B cell (primary cell): Measurements from ENCODE around the gene KIF21B. TPM values are rescaled to one million over a fixed set of nuclear protein-coding genes. Genes with fewer than 3 reads are reported as not detected.

Experiments used
- ATAC-seq: fragments of 200-7000 bp; cut with Tn5 transposase; one replicate; pipeline ENCODE4 v1.10.0; 2021; ENCODE audit warnings: low read depth, mild to moderate bottlenecking, moderate number of reproducible peaks, moderate library complexity
- CTCF ChIA-PET: fragments of 350-600 bp; sonication (Branson Sonifier 250); formaldehyde crosslinking; loops from one replicate; lab custom pipeline; 2021; ENCODE audit warnings: antibody characterized with exemption, inconsistent platforms; lab: Charles Lee
- POLR2A ChIA-PET: fragments of 350-600 bp; sonication (Branson Sonifier 250); formaldehyde crosslinking; loops from one replicate; lab custom pipeline; 2021; ENCODE audit warnings: antibody characterized with exemption; lab: Charles Lee
- DNase-seq: peaks from one replicate; pipeline ENCODE4 v3.0.0; 2013
- H2AFZ ChIP-seq: 2 replicates; pipeline ENCODE4 v1.6.1; 2012; ENCODE audit warnings: mild to moderate bottlenecking, low read depth, low read length; ENCODE audit not compliant: insufficient read depth, poor library complexity, severe bottlenecking
- H3K27ac ChIP-seq, 2 donors: 1 replicate in 1 of 2; 2 replicates in 1 of 2; pipeline ENCODE4 v1.5.1; 2012 to 2013; ENCODE audit warnings: low read length in 2 of 2, mild to moderate bottlenecking in 2 of 2, moderate library complexity in 1 of 2
- H3K27me3 ChIP-seq, 4 experiments: fragments of 200-600 bp in 1 of 4; sonication (generic) in 1 of 4; replicated peaks in 1 of 4; 1 replicate in 2 of 4; 2 replicates in 2 of 4; pipeline versions ENCODE4 v1.6.1 to v1.7.0; 2013 to 2016; ENCODE audit warnings: low read length in 3 of 4, mild to moderate bottlenecking in 2 of 4, mixed read lengths in 1 of 4, moderate library complexity in 1 of 4; ENCODE audit not compliant: insufficient read depth in 4 of 4, control insufficient read depth in 3 of 4; ENCODE audit errors: control extremely low read depth in 1 of 4
- H3K36me3 ChIP-seq, 2 experiments: replicated peaks in 1 of 2; 1 replicate in 1 of 2; 2 replicates in 1 of 2; pipeline versions ENCODE4 v1.6.1 to v1.7.1; 2013; ENCODE audit warnings: low read length in 1 of 2; ENCODE audit not compliant: insufficient read depth in 2 of 2, control insufficient read depth in 1 of 2; ENCODE audit errors: control extremely low read depth in 1 of 2, extremely low read depth in 1 of 2
- H3K4me1 ChIP-seq, 2 donors: fragments of 200-600 bp in 1 of 2; sonication (generic) in 1 of 2; 1 replicate in 1 of 2; 2 replicates in 1 of 2; pipeline versions ENCODE4 v1.5.1 to v1.6.1; 2013 to 2017; ENCODE audit warnings: low read length in 2 of 2; ENCODE audit not compliant: control insufficient read depth in 2 of 2, insufficient read depth in 2 of 2
- H3K4me2 ChIP-seq: replicated peaks from 2 replicates; pipeline ENCODE3; 2012; ENCODE audit warnings: mild to moderate bottlenecking, low read depth, low read length; ENCODE audit not compliant: poor library complexity, severe bottlenecking
- H3K4me3 ChIP-seq, 5 experiments: fragments of 200-600 bp in 1 of 5; sonication (generic) in 1 of 5; 1 replicate in 3 of 5; 2 replicates in 2 of 5; pipeline versions ENCODE4 v1.5.1 to v1.7.0; 2011 to 2016; ENCODE audit warnings: low read length in 4 of 5, mild to moderate bottlenecking in 4 of 5, low read depth in 2 of 5, control low read depth in 1 of 5, moderate library complexity in 1 of 5; ENCODE audit not compliant: insufficient read depth in 1 of 5; ENCODE audit errors: control extremely low read depth in 1 of 5, extremely low read depth in 1 of 5
- H3K79me2 ChIP-seq: fragments of 200-600 bp; sonication (generic); one replicate; pipeline ENCODE4 v1.6.0; 2016; ENCODE audit warnings: low read length; ENCODE audit not compliant: control insufficient read depth, insufficient read depth
- H3K9ac ChIP-seq: fragments of 200-600 bp; sonication (generic); 2 replicates; pipeline ENCODE4 v1.6.1; 2017; ENCODE audit warnings: mild to moderate bottlenecking, low read length, moderate library complexity
- H3K9me3 ChIP-seq, 3 donors: one replicate each; pipeline versions ENCODE4 v1.6.1 to v1.7.1; 2013; ENCODE audit warnings: low read length in 2 of 3; ENCODE audit not compliant: control insufficient read depth in 2 of 3, insufficient read depth in 1 of 3; ENCODE audit errors: control extremely low read depth in 1 of 3
- H4K20me1 ChIP-seq: 2 replicates; pipeline ENCODE4 v1.6.0; 2012; ENCODE audit warnings: mild to moderate bottlenecking, low read length; ENCODE audit not compliant: insufficient read depth, control insufficient read depth, poor library complexity, severe bottlenecking
- H3K27ac Mint-ChIP-seq: one replicate; pipeline ENCODE4 v1.8.0; 2021; ENCODE audit warnings: mixed read lengths
- H3K27me3 Mint-ChIP-seq: one replicate; pipeline ENCODE4 v1.8.0; 2021; ENCODE audit warnings: mixed read lengths
- H3K4me1 Mint-ChIP-seq: one replicate; pipeline ENCODE4 v1.8.0; 2021; ENCODE audit warnings: mixed read lengths
- H3K4me3 Mint-ChIP-seq: one replicate; pipeline ENCODE4 v1.8.0; 2021; ENCODE audit warnings: mixed read lengths
- H3K9me3 Mint-ChIP-seq: one replicate; pipeline ENCODE4 v1.8.0; 2022; ENCODE audit warnings: mixed read lengths; ENCODE audit not compliant: insufficient read depth
- CTCF ChIP-seq: fragments of 200-600 bp; IDR thresholded peaks from one replicate; pipeline ENCODE4 v1.8.0; 2022; ENCODE audit warnings: antibody characterized with exemption, mild to moderate bottlenecking
- EZH2 ChIP-seq: IDR thresholded peaks from 2 replicates; pipeline ENCODE4 v1.6.1; 2012; ENCODE audit warnings: borderline replicate concordance, low read depth, mild to moderate bottlenecking, moderate library complexity, low read length; ENCODE audit not compliant: insufficient read depth, poor library complexity, severe bottlenecking
- WGBS: methylation state at CpG from one replicate; pipeline ENCODE4 v1.1.5; 2013; ENCODE audit warnings: missing lambda C conversion rate; ENCODE audit not compliant: insufficient coverage; 5-methylcytosine and 5-hydroxymethylcytosine counted together
- intact Hi-C: fragments of 100-400 bp; cut with micrococcal nuclease; formaldehyde crosslinking; loops from one replicate; pipeline ENCODE4 v1.10.0; 2022
- polyA plus RNA-seq: library from polyadenylated mRNA; depleted of rRNA; stranded (reverse); fragments of >200 nt; gene quantifications from 2 replicates; pipeline ENCODE4 v1.2.3, GENCODE V29; 2012
- total RNA-seq, 2 donors: library from RNA; stranded (reverse); fragments of 120-200 nt in 1 of 2; gene quantifications; 1 replicate in 1 of 2; 2 replicates in 1 of 2; pipeline versions ENCODE4 v1.2.3 to v1.2.4, GENCODE V29; 2013 to 2022

KIF21B gene
- total and polyA plus RNA-seq, 2 donors (not counting 1 experiment from before 2014, with no cell fraction given), result 41.1 to 41.6 TPM

GRCh38 chr1:200929530-200930278 lies 93.8 kb downstream of the KIF21B start:
- H3K36me3 ChIP-seq, result no peaks in the 10 kb centered on the region
- ChIA-PET POLR2A (no interaction called here), CTCF (no interaction called here)
- no peaks in the 10 kb centered on the region for H3K4me1 ChIP-seq
- no peak overlapping the region for H3K27ac ChIP-seq
- DNase-seq, result no peak
- H3K27ac Mint-ChIP-seq, result no peak overlapping the region
- H3K4me3 Mint-ChIP-seq, result no peak overlapping the region
- H4K20me1 ChIP-seq, result no peaks in the 10 kb centered on the region
- TF ChIP-seq EZH2, result no peak
- TF ChIP-seq CTCF, result no peak
- no peaks in the 10 kb centered on the region for H3K27me3 ChIP-seq
- H3K9me3 ChIP-seq, result peaks cover 0 to 3% (median 0%) of the 10 kb centered on the region in 3 donors
- H3K4me2 ChIP-seq, result no peak overlapping the region
- H3K27me3 Mint-ChIP-seq, result peaks cover 3% of the 10 kb centered on the region
- no peak overlapping the region for H2AFZ ChIP-seq
- no peaks in the 10 kb centered on the region for H3K4me1 Mint-ChIP-seq
- no peak overlapping the region for H3K9ac ChIP-seq
- ATAC-seq, result no peak
- H3K9me3 Mint-ChIP-seq, result peaks cover 3% of the 10 kb centered on the region
- intact Hi-C loops, result no loop called here
- H3K79me2 ChIP-seq, result no peaks in the 10 kb centered on the region
- no peak overlapping the region for H3K4me3 ChIP-seq
- WGBS, result 100% methylated on average over 1 of the region's 4 CpGs

- CTCF ChIA-PET, result no interaction called here
- no CpG with 5 or more reads among the region's 4 CpGs for WGBS
- H3K9me3 Mint-ChIP-seq, result no peaks in the 10 kb centered on the region
- peaks cover 3% of the 10 kb centered on the region for H3K27me3 Mint-ChIP-seq
- no peak overlapping the region for H3K4me2 ChIP-seq
- H3K36me3 ChIP-seq, result no peaks in the 10 kb centered on the region
- TF ChIP-seq CTCF, result no peak
- no peak for TF ChIP-seq EZH2
- no peak overlapping the region for H2AFZ ChIP-seq
- H3K4me3 Mint-ChIP-seq, result no peak overlapping the region
- no peaks in the 10 kb centered on the region for H3K4me1 ChIP-seq
- no peaks in the 10 kb centered on the region for H4K20me1 ChIP-seq
- H3K27me3 ChIP-seq, result no peaks in the 10 kb centered on the region
- no peak for DNase-seq
- H3K27ac Mint-ChIP-seq, result no peak overlapping the region
- ATAC-seq, result no peak
- H3K27ac ChIP-seq, result no peak overlapping the region
- H3K9ac ChIP-seq, result no peak overlapping the region
- H3K4me3 ChIP-seq, result no peak overlapping the region
- peaks cover 0 to under 1% (median 0%) of the 10 kb centered on the region in 3 donors for H3K9me3 ChIP-seq
- no peaks in the 10 kb centered on the region for H3K79me2 ChIP-seq
- intact Hi-C loops, result no loop called here
- H3K4me1 Mint-ChIP-seq, result no peaks in the 10 kb centered on the region
- POLR2A ChIA-PET, result no interaction called here
These were observed 97.7 kb downstream of the KIF21B start for GRCh38 chr1:200925831-200926230.
